ENCODE measurements around the gene CCL21.
A peak's percentile ranks its signal among the peaks of the same experiment; 100 is the strongest.

CCL21 gene

GRCh38 chr9:34690983-34691935 lies 18.7 kb downstream of the CCL21 start, which contains the start of gene CCL19:
TSS of gene CCL19 (minus strand) at chr9:34691276. CDS start at chr9:34691139, 137 bp downstream.
- Histone ChIP-seq H3K27ac (no peak within 1 kb of the TSS), H3K4me3 (no peak within 1 kb of the TSS)
- no peak for DNase-seq (ENCODE audit: low spot score)
- no peak for TF ChIP-seq CTCF (IDR thresholded peaks at IDR 0.05)

GRCh38 chr9:34689512-34689911 lies 20.4 kb downstream of the CCL21 start:
- no peak for TF ChIP-seq CTCF (IDR thresholded peaks at IDR 0.05)
- DNase-seq (ENCODE audit: low spot score): no peak
- Histone ChIP-seq H3K4me3 (no peak overlapping the region), H3K27ac (no peak overlapping the region)

- TF ChIP-seq CTCF (IDR thresholded peaks at IDR 0.05): no peak
- H3K27ac ChIP-seq: no peak overlapping the region
- no peak overlapping the region for H3K4me3 ChIP-seq
- no peak for DNase-seq (ENCODE audit: low spot score)
Measured at GRCh38 chr9:34689116-34689470, 20.8 kb downstream of the CCL21 start.

GRCh38 chr9:34688329-34689115 lies 21.4 kb downstream of the CCL21 start:
- H3K27ac ChIP-seq: no peak overlapping the region
- H3K4me3 ChIP-seq: no peak overlapping the region
- no peak for TF ChIP-seq CTCF (IDR thresholded peaks at IDR 0.05)
- DNase-seq (ENCODE audit: low spot score): no peak

- TF ChIP-seq CTCF (IDR thresholded peaks at IDR 0.05): no peak
- Histone ChIP-seq H3K4me3 (no peak overlapping the region), H3K27ac (no peak overlapping the region)
- no peak for DNase-seq (ENCODE audit: low spot score)
Measured at GRCh38 chr9:34687276-34688030, 22.5 kb downstream of the CCL21 start.

GRCh38 chr9:34686732-34687131 lies 23.2 kb downstream of the CCL21 start:
- H3K27ac ChIP-seq: peak overlapping the region in 1 of 2 donors; percentile 48
- H3K4me3 ChIP-seq: no peak overlapping the region
- DNase-seq (ENCODE audit: low spot score): no peak
- TF ChIP-seq CTCF (IDR thresholded peaks at IDR 0.05): no peak

Measured in coronary artery (tissue), 2 donors.